IPS-NIHi11 (cell line): ENCODE data around the gene CAMK1D.

ENCODE experiments used
- DNase-seq: peaks from one replicate; pipeline ENCODE4 v3.0.0; 2012; ENCODE audit warnings: mixed read lengths, low spot score

CAMK1D gene

DNA sequence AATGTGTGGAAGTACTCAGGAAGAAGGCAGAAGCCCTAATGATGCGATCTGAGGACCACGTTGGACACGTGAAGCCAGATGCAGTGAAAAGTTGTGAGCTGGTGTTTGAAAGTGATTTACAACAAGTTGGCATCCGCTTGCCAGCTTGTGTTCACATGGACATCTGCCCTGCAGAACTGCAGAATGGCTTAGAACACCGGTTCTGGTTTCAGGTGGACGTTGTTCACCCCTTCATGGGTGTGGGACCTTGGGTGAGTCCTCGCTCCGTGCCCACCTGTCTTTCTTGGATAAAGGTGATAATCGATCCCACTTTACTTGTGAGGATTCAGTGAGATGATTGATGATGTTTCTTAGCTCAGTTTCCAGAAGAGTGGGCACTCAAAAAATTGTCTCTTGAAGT, 53.8 kb downstream of the CAMK1D start:
- DNase-seq: no peak

GRCh38 chr10:12405342-12406320, 56.3 kb downstream of the CAMK1D start:
- no peak for DNase-seq

GRCh38 chr10:12406764-12407400, 57.5 kb downstream of the CAMK1D start:
- DNase-seq: no peak

GRCh38 chr10:12408472-12408871, 59.1 kb downstream of the CAMK1D start:
- no peak for DNase-seq

DNA sequence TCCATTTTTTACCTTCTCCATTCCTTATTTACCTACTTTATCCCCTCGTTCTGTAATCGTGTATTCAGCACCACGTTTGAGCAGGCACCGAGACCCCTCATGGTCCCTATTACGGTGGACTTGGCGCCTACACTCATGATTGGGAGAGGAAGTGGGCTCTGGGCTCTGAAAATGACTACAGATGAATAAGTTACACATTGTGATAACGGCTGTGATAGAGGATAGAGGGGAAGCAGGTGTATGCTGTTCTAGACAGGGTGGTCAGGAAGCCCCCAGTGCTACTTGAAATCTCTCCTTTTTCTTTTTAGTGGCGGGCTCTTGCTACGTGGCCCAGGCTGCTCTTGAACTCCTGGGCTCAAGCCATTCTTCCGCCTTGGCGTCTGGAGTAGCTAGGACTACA, 59.8 kb downstream of the CAMK1D start:
- DNase-seq: no peak

- no peak for DNase-seq
Measured at GRCh38 chr10:12409613-12410012, 60.3 kb downstream of the CAMK1D start.

DNA sequence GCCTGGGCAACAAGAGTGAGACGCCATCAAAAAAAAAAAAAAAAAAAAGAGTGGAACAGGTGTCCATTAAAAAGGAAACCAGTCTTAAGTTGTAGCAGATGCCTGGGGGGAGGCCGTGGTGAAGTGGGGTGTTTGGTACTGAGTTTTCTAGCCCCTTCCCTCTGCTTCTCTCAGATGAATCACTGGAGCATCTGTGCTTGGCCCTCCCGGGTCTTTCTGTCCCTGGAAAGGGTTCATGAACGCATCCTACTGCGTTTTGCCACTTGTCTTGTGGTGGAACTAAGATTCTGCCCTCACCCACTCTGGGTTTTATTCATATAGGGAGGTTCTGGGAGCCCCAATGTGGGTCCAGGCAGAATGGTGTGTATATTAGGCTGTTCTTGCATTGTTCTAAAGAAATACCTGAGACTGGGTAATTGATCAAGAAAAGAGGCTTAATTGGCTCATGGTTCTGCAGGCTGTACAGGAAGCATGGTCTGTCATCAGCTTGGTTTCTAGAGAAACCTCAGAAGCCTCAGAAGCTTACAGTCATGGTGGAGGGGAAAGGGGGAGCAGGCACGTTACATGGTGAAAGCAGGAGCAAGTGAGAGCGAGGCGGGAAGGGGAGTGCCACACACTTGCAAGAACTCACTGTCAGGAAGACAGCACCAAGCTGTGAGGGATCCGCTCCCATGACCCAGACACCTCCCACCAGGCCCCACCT, 63.5 kb downstream of the CAMK1D start:
- no peak for DNase-seq

GRCh38 chr10:12413369-12413711, 64.0 kb downstream of the CAMK1D start:
- DNase-seq: no peak

DNA sequence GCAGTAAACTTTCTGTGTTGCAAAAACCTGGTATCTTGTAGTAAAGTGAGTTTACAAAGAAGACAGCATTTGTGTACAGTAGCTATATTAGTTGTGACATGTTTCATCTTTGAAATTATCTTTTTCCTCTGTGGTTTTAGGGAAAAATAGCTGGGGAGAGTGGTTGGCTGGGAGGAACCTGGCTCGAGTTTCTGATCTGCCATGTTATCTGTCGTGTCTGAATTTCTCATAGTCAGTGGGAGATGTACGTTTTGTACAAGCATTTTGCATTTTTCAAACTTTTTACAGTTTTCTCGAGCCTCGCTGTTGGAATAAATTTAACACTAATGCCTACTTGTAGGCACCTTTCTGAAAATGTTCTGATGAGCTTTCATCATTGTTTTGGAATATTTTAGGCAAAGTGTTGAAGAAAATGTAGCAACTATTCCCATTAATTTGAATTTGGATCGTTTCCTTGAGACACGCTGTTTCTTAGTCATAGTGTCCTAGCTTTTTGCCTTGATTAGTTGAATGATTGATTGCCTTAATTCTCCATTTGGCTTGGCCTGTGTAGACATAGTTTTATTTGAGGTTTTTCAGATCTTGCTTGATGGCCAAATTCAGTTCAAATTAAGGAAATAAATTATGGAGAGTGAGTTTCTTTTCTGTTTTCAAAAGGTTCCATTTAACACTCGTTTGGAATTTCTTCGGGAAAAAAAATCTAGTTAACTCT, 65.1 kb downstream of the CAMK1D start:
- no peak for DNase-seq

GRCh38 chr10:12416344-12417050, 67.2 kb downstream of the CAMK1D start:
- DNase-seq: no peak

- DNase-seq: no peak
Measured at GRCh38 chr10:12417331-12417730, 68.0 kb downstream of the CAMK1D start.

- no peak for DNase-seq
Measured at GRCh38 chr10:12418000-12418399, 68.7 kb downstream of the CAMK1D start.

GRCh38 chr10:12418725-12419261, 69.4 kb downstream of the CAMK1D start:
- no peak for DNase-seq

GRCh38 chr10:12419262-12419847, 70.0 kb downstream of the CAMK1D start:
- DNase-seq: no peak

GRCh38 chr10:12420530-12421120, 71.3 kb downstream of the CAMK1D start:
- no peak for DNase-seq

DNA sequence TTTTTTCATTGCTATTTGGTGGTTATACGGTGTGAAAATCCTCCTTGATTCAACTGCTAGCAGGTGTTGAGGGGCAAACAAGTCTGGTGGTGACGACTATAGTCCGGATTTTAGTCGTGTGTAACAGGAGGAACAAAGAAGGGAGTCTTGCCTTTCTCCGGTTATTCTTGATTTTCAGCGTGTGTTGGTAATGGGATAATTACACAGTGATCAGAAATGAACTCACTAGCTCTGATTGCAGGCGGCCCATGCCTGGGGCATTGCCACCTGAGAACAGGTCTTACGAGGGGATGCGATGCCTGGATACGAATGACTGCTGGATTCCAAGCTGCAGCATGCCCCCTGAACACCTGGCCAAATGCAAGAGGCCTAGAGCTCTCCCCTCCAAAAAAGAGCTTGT, 72.8 kb downstream of the CAMK1D start:
- DNase-seq: no peak

DNA sequence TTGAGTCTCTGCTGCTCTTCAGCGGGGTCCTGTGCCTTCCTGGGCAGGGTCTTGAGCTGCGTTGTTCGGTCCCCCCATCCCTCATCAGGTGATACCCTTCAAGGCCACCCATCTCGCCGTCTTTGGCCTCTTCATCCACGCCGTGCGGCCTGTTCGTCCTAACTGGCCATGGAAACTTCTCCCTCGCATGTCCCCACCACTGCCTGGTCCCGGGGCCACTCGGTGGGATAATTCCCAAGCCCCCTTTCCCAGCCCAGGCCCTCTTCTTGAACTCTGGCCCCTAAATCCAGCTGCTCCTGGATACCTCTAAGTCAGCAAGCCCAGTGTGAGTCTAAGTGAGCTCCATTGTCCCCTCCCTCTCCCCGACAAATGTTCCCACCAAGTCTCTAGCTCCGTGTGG, 74.5 kb downstream of the CAMK1D start:
- no peak for DNase-seq

- no peak for DNase-seq
Measured at GRCh38 chr10:12427276-12427675, 77.9 kb downstream of the CAMK1D start.

DNA sequence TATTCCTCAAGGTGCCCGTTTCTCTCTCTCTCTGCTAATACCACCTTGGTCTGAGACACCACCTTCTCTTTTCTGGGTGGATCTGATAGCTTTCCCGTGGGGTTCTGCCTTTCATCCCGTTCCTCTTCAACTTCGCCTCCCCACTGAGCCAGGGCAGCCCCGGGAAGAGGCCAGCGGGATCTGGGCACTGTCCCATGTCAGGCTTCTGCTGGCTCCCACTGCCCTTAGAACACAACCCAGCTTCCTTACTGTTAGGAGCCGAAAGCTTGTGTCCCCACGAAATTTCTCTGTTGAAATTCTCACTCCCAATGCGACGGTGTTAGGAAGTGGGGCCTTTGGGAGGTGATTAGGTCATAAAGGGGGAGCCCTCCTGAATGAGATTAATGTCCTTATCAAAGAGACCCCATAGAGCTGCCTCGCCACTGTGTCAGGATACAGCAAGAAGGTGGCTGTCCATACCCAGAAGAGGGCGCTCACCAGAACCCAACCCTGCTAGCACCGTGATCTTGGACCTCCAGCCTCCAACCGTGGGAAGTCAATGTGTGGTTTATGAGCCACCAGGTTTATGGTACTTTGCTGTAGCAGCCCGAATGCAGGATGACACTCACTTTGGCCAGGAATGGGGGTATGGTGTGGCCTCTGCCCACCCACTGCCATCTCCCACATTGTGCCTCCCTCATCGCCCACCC, 79.2 kb downstream of the CAMK1D start:
- DNase-seq: no peak
